ENCODE data around the gene COX19.
"Not testable (repeated sequence)": the region's sequence is repeated elsewhere in the genome, so short reads cannot be mapped to it uniquely, and the experiment has no call there.

COX19 gene

DNA sequence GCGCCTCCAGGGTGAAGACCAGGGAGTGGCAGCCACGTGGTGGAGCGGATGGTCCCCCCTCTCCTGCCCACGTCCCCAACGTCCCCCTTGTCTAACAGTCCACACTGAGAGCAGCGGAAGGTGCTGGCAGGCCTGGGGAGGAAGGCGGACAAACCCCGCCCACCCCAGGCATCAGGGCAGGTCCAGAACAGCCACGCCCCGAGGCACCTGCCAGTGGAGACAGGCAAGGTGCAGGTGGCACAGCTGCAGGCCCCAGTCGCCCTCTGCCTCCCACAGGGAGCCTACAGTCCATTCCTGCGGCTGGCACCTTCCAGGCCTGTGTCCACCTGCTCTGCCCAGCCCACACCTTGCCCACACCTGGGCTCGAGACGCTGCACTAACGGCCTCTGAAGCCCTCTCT is 32.6 kb upstream of the COX19 start:
- Histone ChIP-seq H3K4me1 (no peaks in the 10 kb centered on the region), H3K36me3 (peaks cover 21% of the 10 kb centered on the region), H3K4me3 (ENCODE audit: low read depth, low read length) (no peak overlapping the region), H3K27me3 (no peaks in the 10 kb centered on the region), H3K9me3 (no peaks in the 10 kb centered on the region)
- TF ChIP-seq, protein P1, sequence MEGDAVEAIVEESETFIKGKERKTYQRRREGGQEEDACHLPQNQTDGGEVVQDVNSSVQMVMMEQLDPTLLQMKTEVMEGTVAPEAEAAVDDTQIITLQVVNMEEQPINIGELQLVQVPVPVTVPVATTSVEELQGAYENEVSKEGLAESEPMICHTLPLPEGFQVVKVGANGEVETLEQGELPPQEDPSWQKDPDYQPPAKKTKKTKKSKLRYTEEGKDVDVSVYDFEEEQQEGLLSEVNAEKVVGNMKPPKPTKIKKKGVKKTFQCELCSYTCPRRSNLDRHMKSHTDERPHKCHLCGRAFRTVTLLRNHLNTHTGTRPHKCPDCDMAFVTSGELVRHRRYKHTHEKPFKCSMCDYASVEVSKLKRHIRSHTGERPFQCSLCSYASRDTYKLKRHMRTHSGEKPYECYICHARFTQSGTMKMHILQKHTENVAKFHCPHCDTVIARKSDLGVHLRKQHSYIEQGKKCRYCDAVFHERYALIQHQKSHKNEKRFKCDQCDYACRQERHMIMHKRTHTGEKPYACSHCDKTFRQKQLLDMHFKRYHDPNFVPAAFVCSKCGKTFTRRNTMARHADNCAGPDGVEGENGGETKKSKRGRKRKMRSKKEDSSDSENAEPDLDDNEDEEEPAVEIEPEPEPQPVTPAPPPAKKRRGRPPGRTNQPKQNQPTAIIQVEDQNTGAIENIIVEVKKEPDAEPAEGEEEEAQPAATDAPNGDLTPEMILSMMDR (IDR thresholded peaks at IDR 0.05; ENCODE audit: low read depth, low read length) = no peak
- no peak for DNase-seq

GRCh38 chr7:1005303-1005702 is 30.0 kb upstream of the COX19 start:
- TF ChIP-seq, protein P1 (IDR thresholded peaks at IDR 0.05; ENCODE audit: low read depth, low read length) = no peak
- Histone ChIP-seq H3K27me3 (no peaks in the 10 kb centered on the region), H3K9me3 (no peaks in the 10 kb centered on the region), H3K4me1 (no peaks in the 10 kb centered on the region), H3K4me3 (ENCODE audit: low read depth, low read length) (no peak overlapping the region), H3K36me3 (peaks cover 19% of the 10 kb centered on the region)
- DNase-seq = no peak

DNA sequence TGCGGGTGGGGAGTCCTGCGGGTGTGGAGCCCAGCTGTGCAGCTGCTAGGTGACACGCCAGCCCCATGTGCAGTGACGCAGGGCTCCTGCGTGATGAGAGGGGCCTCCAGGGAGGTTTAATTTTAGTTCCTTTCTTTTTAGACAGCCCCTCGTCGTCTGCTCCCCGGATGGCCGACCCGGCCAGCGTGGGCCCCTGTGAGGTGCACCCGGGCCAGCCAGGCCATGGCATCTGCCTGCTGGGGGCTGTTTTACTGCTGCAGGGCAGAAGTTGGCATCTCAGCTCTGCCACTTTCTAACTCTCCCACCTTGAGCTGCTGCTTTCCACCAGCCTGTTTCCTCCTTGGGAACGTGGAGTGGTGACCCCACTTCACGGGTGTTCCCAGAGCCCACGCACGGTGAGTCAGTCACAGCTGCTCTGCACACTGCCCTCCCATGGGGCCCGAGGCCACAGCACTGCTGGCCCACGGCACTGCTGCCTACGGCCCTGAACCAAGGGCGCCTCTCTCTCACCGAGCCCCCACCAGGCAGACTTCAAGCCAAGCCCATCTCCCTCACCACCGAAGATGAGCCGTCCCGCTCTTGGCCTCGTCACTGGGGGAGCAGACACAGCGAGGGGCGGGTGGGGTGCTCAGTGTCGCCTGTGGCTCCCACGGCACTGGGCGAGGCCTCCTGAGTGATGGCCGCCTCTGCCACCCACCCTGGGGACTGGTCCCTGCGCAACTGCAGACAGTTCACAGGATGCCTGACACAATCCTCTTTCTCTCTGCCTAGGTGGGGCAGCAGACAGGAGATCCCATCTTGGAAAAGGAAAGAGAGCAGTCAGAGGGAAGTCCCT is 28.9 kb upstream of the COX19 start:
- DNase-seq = no peak
- TF ChIP-seq, protein P1 (IDR thresholded peaks at IDR 0.05; ENCODE audit: low read depth, low read length) = no peak
- H3K4me3 ChIP-seq (ENCODE audit: low read depth, low read length) = no peak overlapping the region
- H3K27me3 ChIP-seq = no peaks in the 10 kb centered on the region
- no peaks in the 10 kb centered on the region for H3K4me1 ChIP-seq
- peaks cover 16% of the 10 kb centered on the region for H3K36me3 ChIP-seq
- no peaks in the 10 kb centered on the region for H3K9me3 ChIP-seq

DNA sequence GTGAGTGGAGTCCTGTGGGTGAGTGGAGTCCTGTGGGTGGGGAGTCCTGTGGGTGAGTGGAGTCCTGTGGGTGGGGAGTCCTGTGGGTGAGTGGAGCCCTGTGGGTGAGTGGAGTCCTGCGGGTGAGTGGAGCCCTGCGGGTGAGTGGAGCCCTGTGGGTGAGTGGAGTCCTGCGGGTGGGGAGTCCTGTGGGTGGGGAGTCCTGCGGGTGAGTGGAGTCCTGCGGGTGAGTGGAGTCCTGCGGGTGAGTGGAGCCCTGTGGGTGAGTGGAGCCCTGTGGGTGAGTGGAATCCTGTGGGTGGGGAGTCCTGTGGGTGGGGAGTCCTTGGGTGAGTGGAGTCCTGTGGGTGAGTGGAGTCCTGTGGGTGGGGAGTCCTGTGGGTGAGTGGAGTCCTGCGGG is 27.1 kb upstream of the COX19 start:
- not testable (repeated sequence) for H3K4me3 ChIP-seq (ENCODE audit: low read depth, low read length); H3K27me3 ChIP-seq; H3K4me1 ChIP-seq; H3K9me3 ChIP-seq; DNase-seq
- H3K36me3 ChIP-seq = peaks cover 20% of the 10 kb centered on the region

GRCh38 chr7:1002026-1002425 is 26.7 kb upstream of the COX19 start:
- not testable (repeated sequence) for H3K27me3 ChIP-seq; H3K4me3 ChIP-seq (ENCODE audit: low read depth, low read length)

GRCh38 chr7:1001069-1001770 is 25.9 kb upstream of the COX19 start:
- H3K4me1 ChIP-seq; H3K9me3 ChIP-seq; H3K27me3 ChIP-seq; H3K4me3 ChIP-seq (ENCODE audit: low read depth, low read length): not testable (repeated sequence)
- peaks cover 22% of the 10 kb centered on the region for H3K36me3 ChIP-seq
- peak; percentile 63 for DNase-seq

More at GRCh38 chr7:1002026-1002425, 26.7 kb upstream of the COX19 start:
- not testable (repeated sequence) for H3K9me3 ChIP-seq, DNase-seq, H3K4me1 ChIP-seq
- H3K36me3 ChIP-seq = peaks cover 20% of the 10 kb centered on the region

GRCh38 chr7:999941-1000935 is 24.9 kb upstream of the COX19 start:
- TF ChIP-seq, protein P1 (IDR thresholded peaks at IDR 0.05; ENCODE audit: low read depth, low read length) = no peak
- Histone ChIP-seq H3K9me3 (no peaks in the 10 kb centered on the region), H3K36me3 (peaks cover 27% of the 10 kb centered on the region), H3K4me1 (no peaks in the 10 kb centered on the region), H3K27me3 (no peaks in the 10 kb centered on the region), H3K4me3 (ENCODE audit: low read depth, low read length) (no peak overlapping the region)
- DNase-seq = no peak
